GM21737 (cell line): Measurements from ENCODE around the gene TNF.

Source experiments
- ATAC-seq: cut with Tn5 transposase; IDR thresholded peaks from one replicate; pipeline ENCODE4 v1.9.1; 2021; ENCODE audit warnings: mild to moderate bottlenecking, moderate library complexity; ENCODE audit not compliant: unreplicated experiment

Gene TNF

GRCh38 chr6:31622684-31623091, 47.3 kb downstream of the TNF start:
- no peak for ATAC-seq

- no peak for ATAC-seq
These were observed 48.7 kb downstream of the TNF start for GRCh38 chr6:31624070-31624469.

GRCh38 chr6:31626952-31627351, 51.6 kb downstream of the TNF start:
- ATAC-seq, result no peak

GRCh38 chr6:31627690-31628287, 52.4 kb downstream of the TNF start:
- ATAC-seq, result no peak
